HepG2 (cell line): Measurements from ENCODE around the gene CSMD2. TPM values are rescaled to one million over a fixed set of nuclear protein-coding genes. Genes with fewer than 3 reads are reported as not detected.
A peak's percentile ranks its signal among the peaks of the same experiment; 100 is the strongest.

Experiments used
- CREB1 ChIP-seq, 2 experiments: fragments of 450-650 bp in 1 of 2; IDR thresholded peaks; 2 replicates each; pipeline ENCODE4 v1.6.1; 2016 to 2017; ENCODE audit warnings: control low read depth in 1 of 2, mild to moderate bottlenecking in 1 of 2, missing compliant biosample characterization in 1 of 2, missing genetic modification characterization in 1 of 2
- FOXO1 ChIP-seq: sonication (generic); formaldehyde crosslinking; IDR thresholded peaks from 2 replicates; pipeline ENCODE4 v1.4.0; 2020; ENCODE audit warnings: missing genetic modification reagents
- KDM1A ChIP-seq: IDR thresholded peaks from 2 replicates; pipeline ENCODE4 v1.6.1; 2016; ENCODE audit warnings: missing compliant biosample characterization
- KLF12 ChIP-seq: sonication (generic); formaldehyde crosslinking; IDR thresholded peaks from 2 replicates; pipeline ENCODE4 v1.4.0; 2020; ENCODE audit warnings: missing genetic modification reagents, borderline replicate concordance
- KLF16 ChIP-seq, 2 experiments: sonication (generic) in 1 of 2; formaldehyde crosslinking in 1 of 2; IDR thresholded peaks; 2 replicates each; pipeline versions ENCODE4 v1.6.1 to v1.8.0; 2016 to 2023; ENCODE audit warnings: missing genetic modification reagents in 2 of 2, missing compliant biosample characterization in 1 of 2
- SALL1 ChIP-seq: sonication (generic); formaldehyde crosslinking; IDR thresholded peaks from 2 replicates; pipeline ENCODE4 v1.8.0; 2022; ENCODE audit warnings: mild to moderate bottlenecking, missing genetic modification reagents
- SRSF4 ChIP-seq: fragments of 200-400 bp; formaldehyde crosslinking; IDR thresholded peaks from one replicate; pipeline ENCODE4 v1.6.1; 2018; ENCODE audit warnings: mild to moderate bottlenecking, low read depth, low read length, moderate library complexity; ENCODE audit not compliant: poor library complexity, severe bottlenecking
- STAG1 ChIP-seq: sonication (generic); formaldehyde crosslinking; IDR thresholded peaks from 2 replicates; pipeline ENCODE4 v1.4.0; 2020; ENCODE audit warnings: missing genetic modification reagents
- THAP11 ChIP-seq: IDR thresholded peaks from 2 replicates; pipeline ENCODE4 v1.6.1; 2016; ENCODE audit warnings: missing biosample characterization, missing genetic modification reagents
- THAP7 ChIP-seq: sonication (generic); formaldehyde crosslinking; IDR thresholded peaks from 2 replicates; pipeline ENCODE4 v1.8.1; 2023; ENCODE audit warnings: mild to moderate bottlenecking, missing genetic modification reagents
- XRCC5 ChIP-seq: fragments of 200-400 bp; formaldehyde crosslinking; optimal IDR thresholded peaks from 2 replicates; pipeline ENCODE3; 2017; ENCODE audit warnings: mild to moderate bottlenecking, low read length
- ZBTB37 ChIP-seq: sonication (generic); formaldehyde crosslinking; IDR thresholded peaks from 2 replicates; pipeline ENCODE4 v1.4.0; 2020; ENCODE audit warnings: mild to moderate bottlenecking, missing genetic modification reagents
- ZNF335 ChIP-seq: sonication (generic); formaldehyde crosslinking; IDR thresholded peaks from 2 replicates; pipeline ENCODE4 v1.4.0; 2020; ENCODE audit warnings: missing genetic modification reagents
- ZNF451 ChIP-seq: sonication (generic); formaldehyde crosslinking; IDR thresholded peaks from 2 replicates; pipeline ENCODE4 v1.5.0; 2020; ENCODE audit warnings: mild to moderate bottlenecking, missing genetic modification reagents
- ZNF576 ChIP-seq: sonication (generic); formaldehyde crosslinking; IDR thresholded peaks from 2 replicates; pipeline ENCODE4 v1.4.0; 2020; ENCODE audit warnings: mild to moderate bottlenecking, missing genetic modification reagents
- ZNF580 ChIP-seq: IDR thresholded peaks from 2 replicates; pipeline ENCODE4 v1.6.1; 2016; ENCODE audit warnings: low read depth, borderline replicate concordance
- ZNF674 ChIP-seq: sonication (generic); formaldehyde crosslinking; IDR thresholded peaks from 2 replicates; pipeline ENCODE4 v1.5.0; 2020; ENCODE audit warnings: low read depth, mild to moderate bottlenecking, missing genetic modification reagents
- ZNF720 ChIP-seq: sonication (generic); formaldehyde crosslinking; IDR thresholded peaks from 2 replicates; pipeline ENCODE4 v1.4.0; 2020; ENCODE audit warnings: missing genetic modification reagents
- ZNF83 ChIP-seq: sonication (generic); formaldehyde crosslinking; IDR thresholded peaks from 2 replicates; pipeline ENCODE4 v1.4.0; 2020; ENCODE audit warnings: missing genetic modification reagents, mild to moderate bottlenecking, borderline replicate concordance
- polyA plus RNA-seq, 8 experiments: library from polyadenylated mRNA; depleted of rRNA in 3 of 8; stranded (reverse) in 7 of 8; unstranded in 1 of 8; fragments of >200 nt; fragmentation: Illumina TruSeq in 4 of 8; extraction: Trizol in 4 of 8; gene quantifications; 2 replicates each; pipeline versions ENCODE4 v1.2.1 to v1.2.3, GENCODE V29; 2011 to 2016; ENCODE audit warnings: low read depth in 4 of 8, missing spikeins in 1 of 8, mixed read lengths in 1 of 8; ENCODE audit not compliant: insufficient read depth in 1 of 8
- total RNA-seq, 5 experiments: library from RNA; depleted of rRNA; stranded (reverse); fragments of >200 nt; fragmentation: Illumina TruSeq; extraction: Trizol; gene quantifications; 2 replicates each; pipeline ENCODE4 v1.2.3, GENCODE V29; 2016; ENCODE audit warnings: low read depth in 1 of 5
- TF ChIP-seq, protein P1 (sequence below): sonication (generic); formaldehyde crosslinking; IDR thresholded peaks from 2 replicates; pipeline ENCODE4 v1.9.0; 2021; ENCODE audit warnings: missing genetic modification reagents, borderline replicate concordance
- TF ChIP-seq, protein P2 (sequence below): sonication (generic); formaldehyde crosslinking; conservative IDR thresholded peaks from 2 replicates; pipeline ENCODE4 v1.8.0; 2022; ENCODE audit warnings: low read depth, missing genetic modification reagents
- TF ChIP-seq, protein P3 (sequence below): sonication (generic); formaldehyde crosslinking; IDR thresholded peaks from 2 replicates; pipeline ENCODE4 v1.4.0; 2020; ENCODE audit warnings: missing genetic modification reagents

The CSMD2 gene
- total and polyA plus RNA-seq, 2 of the 13 experiments (the other 11 are each of a cell fraction or from before 2014, with no cell fraction given) = not detected

DNA sequence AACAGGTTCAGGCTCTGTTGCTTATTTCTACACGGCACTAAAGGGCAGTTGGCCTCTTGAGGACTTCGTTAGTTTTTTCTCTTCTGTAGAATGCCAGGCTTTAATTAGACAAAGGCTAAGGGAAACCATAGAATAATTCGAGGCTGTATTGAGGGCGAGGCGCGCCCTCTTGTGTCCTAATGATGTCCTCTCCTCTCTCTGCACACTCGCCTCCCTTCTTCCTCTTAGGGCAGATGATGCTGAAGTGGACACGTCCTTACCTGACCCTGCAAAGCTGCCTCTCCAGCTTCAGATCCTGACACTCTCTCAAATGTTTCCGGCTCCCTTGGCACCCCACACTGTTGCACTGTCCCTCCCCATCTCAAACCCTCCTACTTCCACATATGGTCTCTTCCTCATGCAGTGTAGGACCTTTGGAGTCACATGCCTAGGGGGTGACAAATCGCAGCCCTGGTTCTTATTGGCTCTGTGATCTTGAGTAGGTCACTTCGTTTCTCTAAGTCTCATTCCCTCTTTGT, 694.5 kb downstream of the CSMD2 start (continued):
- no peak for TF ChIP-seq ZNF576 (CRISPR knock-in tag)
- 0 out of 2 replicates have a peak, but pooled peaks have one; percentile 26 for TF ChIP-seq ZNF580
- peak; percentile 64; the same call in 1 of the 2 replicates for TF ChIP-seq THAP11 (CRISPR knock-in tag)
- no peak for TF ChIP-seq KDM1A (CRISPR knock-in tag)
- 0 out of 2 replicates have a peak, but pooled peaks have one; percentile 13 for TF ChIP-seq ZNF335 (CRISPR knock-in tag)
- TF ChIP-seq STAG1 = peak; percentile 77
- TF ChIP-seq, protein P1, sequence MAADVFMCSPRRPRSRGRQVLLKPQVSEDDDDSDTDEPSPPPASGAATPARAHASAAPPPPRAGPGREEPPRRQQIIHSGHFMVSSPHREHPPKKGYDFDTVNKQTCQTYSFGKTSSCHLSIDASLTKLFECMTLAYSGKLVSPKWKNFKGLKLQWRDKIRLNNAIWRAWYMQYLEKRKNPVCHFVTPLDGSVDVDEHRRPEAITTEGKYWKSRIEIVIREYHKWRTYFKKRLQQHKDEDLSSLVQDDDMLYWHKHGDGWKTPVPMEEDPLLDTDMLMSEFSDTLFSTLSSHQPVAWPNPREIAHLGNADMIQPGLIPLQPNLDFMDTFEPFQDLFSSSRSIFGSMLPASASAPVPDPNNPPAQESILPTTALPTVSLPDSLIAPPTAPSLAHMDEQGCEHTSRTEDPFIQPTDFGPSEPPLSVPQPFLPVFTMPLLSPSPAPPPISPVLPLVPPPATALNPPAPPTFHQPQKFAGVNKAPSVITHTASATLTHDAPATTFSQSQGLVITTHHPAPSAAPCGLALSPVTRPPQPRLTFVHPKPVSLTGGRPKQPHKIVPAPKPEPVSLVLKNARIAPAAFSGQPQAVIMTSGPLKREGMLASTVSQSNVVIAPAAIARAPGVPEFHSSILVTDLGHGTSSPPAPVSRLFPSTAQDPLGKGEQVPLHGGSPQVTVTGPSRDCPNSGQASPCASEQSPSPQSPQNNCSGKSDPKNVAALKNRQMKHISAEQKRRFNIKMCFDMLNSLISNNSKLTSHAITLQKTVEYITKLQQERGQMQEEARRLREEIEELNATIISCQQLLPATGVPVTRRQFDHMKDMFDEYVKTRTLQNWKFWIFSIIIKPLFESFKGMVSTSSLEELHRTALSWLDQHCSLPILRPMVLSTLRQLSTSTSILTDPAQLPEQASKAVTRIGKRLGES (CRISPR knock-in tag) = no peak
- no peak for TF ChIP-seq ZNF451
- no peak for TF ChIP-seq ZBTB37 (CRISPR knock-in tag)
- TF ChIP-seq, protein P2, sequence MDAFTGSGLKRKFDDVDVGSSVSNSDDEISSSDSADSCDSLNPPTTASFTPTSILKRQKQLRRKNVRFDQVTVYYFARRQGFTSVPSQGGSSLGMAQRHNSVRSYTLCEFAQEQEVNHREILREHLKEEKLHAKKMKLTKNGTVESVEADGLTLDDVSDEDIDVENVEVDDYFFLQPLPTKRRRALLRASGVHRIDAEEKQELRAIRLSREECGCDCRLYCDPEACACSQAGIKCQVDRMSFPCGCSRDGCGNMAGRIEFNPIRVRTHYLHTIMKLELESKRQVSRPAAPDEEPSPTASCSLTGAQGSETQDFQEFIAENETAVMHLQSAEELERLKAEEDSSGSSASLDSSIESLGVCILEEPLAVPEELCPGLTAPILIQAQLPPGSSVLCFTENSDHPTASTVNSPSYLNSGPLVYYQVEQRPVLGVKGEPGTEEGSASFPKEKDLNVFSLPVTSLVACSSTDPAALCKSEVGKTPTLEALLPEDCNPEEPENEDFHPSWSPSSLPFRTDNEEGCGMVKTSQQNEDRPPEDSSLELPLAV (CRISPR knock-in tag) = no peak
- no peak for TF ChIP-seq KLF16 (CRISPR knock-in tag; IDR thresholded peaks at IDR 0.05)
- no peak for TF ChIP-seq XRCC5
- TF ChIP-seq ZNF720 (CRISPR knock-in tag) = no peak
- TF ChIP-seq KLF12 = no peak
- TF ChIP-seq ZNF674 (CRISPR knock-in tag) = no peak
- no peak for TF ChIP-seq THAP7 (CRISPR knock-in tag)
- TF ChIP-seq, protein P3, sequence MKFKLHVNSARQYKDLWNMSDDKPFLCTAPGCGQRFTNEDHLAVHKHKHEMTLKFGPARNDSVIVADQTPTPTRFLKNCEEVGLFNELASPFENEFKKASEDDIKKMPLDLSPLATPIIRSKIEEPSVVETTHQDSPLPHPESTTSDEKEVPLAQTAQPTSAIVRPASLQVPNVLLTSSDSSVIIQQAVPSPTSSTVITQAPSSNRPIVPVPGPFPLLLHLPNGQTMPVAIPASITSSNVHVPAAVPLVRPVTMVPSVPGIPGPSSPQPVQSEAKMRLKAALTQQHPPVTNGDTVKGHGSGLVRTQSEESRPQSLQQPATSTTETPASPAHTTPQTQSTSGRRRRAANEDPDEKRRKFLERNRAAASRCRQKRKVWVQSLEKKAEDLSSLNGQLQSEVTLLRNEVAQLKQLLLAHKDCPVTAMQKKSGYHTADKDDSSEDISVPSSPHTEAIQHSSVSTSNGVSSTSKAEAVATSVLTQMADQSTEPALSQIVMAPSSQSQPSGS (CRISPR knock-in tag) = no peak
- TF ChIP-seq ZNF83 (CRISPR knock-in tag) = no peak
- no peak for TF ChIP-seq SALL1 (CRISPR knock-in tag)
- no peak for TF ChIP-seq CREB1 (IDR thresholded peaks at IDR 0.05)
- TF ChIP-seq CREB1 (CRISPR knock-in tag; IDR thresholded peaks at IDR 0.05) = peak; percentile 32; the same call in 1 of the 2 replicates
- TF ChIP-seq SRSF4 = no peak
- TF ChIP-seq FOXO1 (CRISPR knock-in tag) = peak; percentile 45; the same call in 1 of the 2 replicates
